Measurements from ENCODE around the gene HYAL2.

The HYAL2 gene

DNA sequence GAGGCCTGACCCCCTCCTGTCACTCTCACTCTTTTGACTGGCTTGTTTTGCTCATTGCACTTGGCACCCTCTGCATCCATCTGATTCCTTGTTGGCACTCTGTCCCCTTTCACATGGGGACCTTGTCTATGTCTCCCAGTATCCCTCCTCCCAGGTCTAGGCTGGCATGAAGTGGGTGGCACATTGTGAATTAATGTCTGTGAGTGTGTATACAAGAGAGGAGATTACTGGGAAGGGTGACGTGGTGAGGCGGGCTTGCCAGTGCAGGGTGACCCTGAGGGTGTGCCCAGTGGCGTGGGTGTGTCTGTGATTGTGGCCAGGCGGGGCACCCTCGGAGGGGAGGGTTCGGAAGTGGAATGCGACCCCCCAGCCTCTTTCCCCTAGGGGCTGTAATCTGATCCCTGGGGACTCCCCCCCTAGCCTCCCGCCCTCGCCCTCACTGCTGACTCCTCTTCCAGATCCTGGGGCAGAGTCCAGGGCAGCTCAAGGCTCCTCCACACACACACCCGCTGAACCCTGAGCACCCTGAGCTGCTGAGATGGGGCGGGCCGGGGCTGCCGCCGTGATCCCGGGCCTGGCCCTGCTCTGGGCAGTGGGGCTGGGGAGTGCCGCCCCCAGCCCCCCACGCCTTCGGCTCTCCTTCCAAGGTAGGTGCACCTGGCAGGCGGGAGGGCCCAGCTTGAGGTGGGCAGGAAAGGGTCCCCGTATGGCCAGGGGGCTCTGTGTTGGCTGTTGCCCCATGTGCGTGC lies 53.7 kb downstream of the HYAL2 start, which contains the start of gene SEMA3B:
TSS of gene SEMA3B (plus strand) at position 445 of the 749 bp plus-strand sequence. CDS start at position 539, 94 bp downstream.
- peak; percentile 56 for DNase-seq

DNA sequence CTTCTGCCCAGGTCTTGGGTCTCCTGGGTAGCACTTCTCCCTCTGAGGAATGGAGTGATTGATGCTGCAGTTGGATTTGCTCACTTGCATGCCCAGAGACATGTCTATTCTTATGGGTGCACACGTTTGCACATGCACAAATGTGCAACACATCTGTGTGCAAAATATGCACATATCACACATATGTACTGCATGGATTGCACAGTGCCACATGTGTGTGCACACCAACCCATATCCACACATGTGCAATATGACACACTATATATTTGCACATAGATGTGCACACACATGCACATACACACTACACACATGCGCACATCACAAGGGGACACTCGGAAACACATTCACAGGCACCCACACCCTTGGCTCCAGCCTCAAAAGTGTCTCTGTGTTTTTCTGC lies 54.3 kb downstream of the HYAL2 start:
- peak; percentile 56 for DNase-seq
